Parathyroid adenoma (tissue), 2 donors: Measurements from ENCODE around the gene KIFC3.

ENCODE experiments used
- H2AFZ ChIP-seq: fragments of 300-600 bp; sonication (generic); one replicate; pipeline ENCODE4 v1.7.0; 2017; ENCODE audit warnings: antibody characterized with exemption, mild to moderate bottlenecking
- H3K27ac ChIP-seq: fragments of 300-600 bp; sonication (generic); one replicate; pipeline ENCODE4 v1.7.0; 2017
- H3K27me3 ChIP-seq: fragments of 300-600 bp; sonication (generic); one replicate; pipeline ENCODE4 v1.7.0; 2017; ENCODE audit warnings: low read length; ENCODE audit not compliant: control insufficient read depth, insufficient read depth
- H3K36me3 ChIP-seq: fragments of 300-600 bp; sonication (generic); one replicate; pipeline ENCODE4 v1.7.0; 2017; ENCODE audit warnings: low read length; ENCODE audit not compliant: control insufficient read depth, insufficient read depth
- H3K4me1 ChIP-seq: fragments of 300-600 bp; sonication (generic); one replicate; pipeline ENCODE4 v1.7.0; 2017; ENCODE audit warnings: control low read depth
- H3K4me2 ChIP-seq: fragments of 300-600 bp; sonication (generic); one replicate; pipeline ENCODE4 v1.7.0; 2017; ENCODE audit warnings: low read length
- H3K4me3 ChIP-seq: fragments of 300-600 bp; sonication (generic); one replicate; pipeline ENCODE4 v1.7.0; 2017; ENCODE audit warnings: low read depth, low read length
- H3K79me2 ChIP-seq: fragments of 300-600 bp; sonication (generic); one replicate; pipeline ENCODE4 v1.7.0; 2017; ENCODE audit warnings: control low read depth
- H3K9ac ChIP-seq: fragments of 300-600 bp; sonication (generic); one replicate; pipeline ENCODE4 v1.7.0; 2017; ENCODE audit warnings: mild to moderate bottlenecking
- H3K9me3 ChIP-seq: fragments of 300-600 bp; sonication (generic); one replicate; pipeline ENCODE4 v1.7.0; 2017; ENCODE audit warnings: low read length; ENCODE audit not compliant: control insufficient read depth
- TF ChIP-seq, protein P1 (sequence below): fragments of 300-600 bp; sonication (generic); IDR thresholded peaks from one replicate; pipeline ENCODE4 v1.7.0; 2017; ENCODE audit warnings: antibody characterized with exemption, mild to moderate bottlenecking
- donor health status: primary hyperparathyroidism.

KIFC3 gene

DNA sequence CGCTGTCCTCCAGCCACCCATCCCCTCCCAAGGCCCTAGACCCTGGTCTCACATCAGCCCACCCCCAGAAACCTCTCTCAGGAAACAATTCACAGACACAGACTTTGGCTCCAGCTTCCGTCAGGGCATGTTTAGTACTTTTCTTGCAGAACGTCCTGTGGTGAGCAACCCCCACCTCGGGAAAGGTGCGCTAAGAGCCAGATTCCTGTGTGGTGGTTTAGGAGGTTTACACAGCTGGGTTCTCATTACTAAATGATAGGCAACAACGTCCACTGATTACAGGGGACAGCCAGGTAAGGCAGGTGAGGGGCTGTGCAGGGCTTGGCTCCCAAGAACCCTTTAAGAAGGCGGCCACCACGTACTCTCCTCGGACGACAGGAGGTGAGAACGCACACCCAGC lies 29.3 kb downstream of the KIFC3 start:
- H3K4me3 ChIP-seq = no peak overlapping the region
- no peak overlapping the region for H3K27ac ChIP-seq
- TF ChIP-seq, protein P1, sequence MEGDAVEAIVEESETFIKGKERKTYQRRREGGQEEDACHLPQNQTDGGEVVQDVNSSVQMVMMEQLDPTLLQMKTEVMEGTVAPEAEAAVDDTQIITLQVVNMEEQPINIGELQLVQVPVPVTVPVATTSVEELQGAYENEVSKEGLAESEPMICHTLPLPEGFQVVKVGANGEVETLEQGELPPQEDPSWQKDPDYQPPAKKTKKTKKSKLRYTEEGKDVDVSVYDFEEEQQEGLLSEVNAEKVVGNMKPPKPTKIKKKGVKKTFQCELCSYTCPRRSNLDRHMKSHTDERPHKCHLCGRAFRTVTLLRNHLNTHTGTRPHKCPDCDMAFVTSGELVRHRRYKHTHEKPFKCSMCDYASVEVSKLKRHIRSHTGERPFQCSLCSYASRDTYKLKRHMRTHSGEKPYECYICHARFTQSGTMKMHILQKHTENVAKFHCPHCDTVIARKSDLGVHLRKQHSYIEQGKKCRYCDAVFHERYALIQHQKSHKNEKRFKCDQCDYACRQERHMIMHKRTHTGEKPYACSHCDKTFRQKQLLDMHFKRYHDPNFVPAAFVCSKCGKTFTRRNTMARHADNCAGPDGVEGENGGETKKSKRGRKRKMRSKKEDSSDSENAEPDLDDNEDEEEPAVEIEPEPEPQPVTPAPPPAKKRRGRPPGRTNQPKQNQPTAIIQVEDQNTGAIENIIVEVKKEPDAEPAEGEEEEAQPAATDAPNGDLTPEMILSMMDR = no peak
- H3K27me3 ChIP-seq = no peaks in the 10 kb centered on the region
- no peak overlapping the region for H2AFZ ChIP-seq
- H3K9me3 ChIP-seq = no peaks in the 10 kb centered on the region
- no peaks in the 10 kb centered on the region for H3K4me1 ChIP-seq
- no peaks in the 10 kb centered on the region for H3K36me3 ChIP-seq
- H3K79me2 ChIP-seq = peaks cover 4% of the 10 kb centered on the region
- no peak overlapping the region for H3K4me2 ChIP-seq
- no peak overlapping the region for H3K9ac ChIP-seq

DNA sequence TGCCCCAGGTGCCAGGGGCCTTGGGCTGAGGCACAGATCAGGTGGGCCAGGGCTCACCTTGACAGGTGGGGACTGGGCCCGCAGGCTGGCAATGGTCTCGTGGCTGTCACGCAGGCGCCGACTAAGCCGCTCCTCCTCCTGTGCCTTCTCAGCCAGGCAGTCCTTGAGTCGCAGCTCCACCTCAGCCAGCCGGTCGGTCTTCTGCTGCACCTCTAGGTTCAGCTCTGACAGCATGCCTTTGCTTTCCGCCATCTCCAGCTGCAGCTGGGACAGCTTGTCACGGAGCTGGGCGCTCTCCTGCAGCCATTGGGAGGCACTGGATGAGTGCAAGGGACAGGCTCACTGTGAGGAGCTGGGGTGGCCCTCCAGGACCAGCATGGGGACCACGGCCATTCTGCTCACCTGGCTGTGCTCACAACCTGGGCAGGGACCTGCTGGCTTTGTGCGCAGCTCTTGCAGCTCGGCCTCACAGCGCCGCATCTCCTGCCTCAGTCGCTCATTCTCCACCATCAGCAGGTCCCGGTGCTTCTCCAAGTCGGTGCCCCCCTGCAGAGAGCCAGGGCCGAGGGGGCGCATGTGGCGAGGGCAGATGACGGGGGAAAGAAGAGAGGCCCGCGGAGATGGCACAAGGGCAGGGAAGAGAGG lies 31.0 kb downstream of the KIFC3 start:
- no peaks in the 10 kb centered on the region for H3K36me3 ChIP-seq
- H3K79me2 ChIP-seq = peaks cover under 1% of the 10 kb centered on the region
- no peaks in the 10 kb centered on the region for H3K27me3 ChIP-seq
- no peak overlapping the region for H3K4me2 ChIP-seq
- H3K9ac ChIP-seq = no peak overlapping the region
- H3K9me3 ChIP-seq = no peaks in the 10 kb centered on the region
- TF ChIP-seq, protein P1 = no peak
- no peak overlapping the region for H3K4me3 ChIP-seq
- H2AFZ ChIP-seq = no peak overlapping the region
- no peaks in the 10 kb centered on the region for H3K4me1 ChIP-seq
- no peak overlapping the region for H3K27ac ChIP-seq

DNA sequence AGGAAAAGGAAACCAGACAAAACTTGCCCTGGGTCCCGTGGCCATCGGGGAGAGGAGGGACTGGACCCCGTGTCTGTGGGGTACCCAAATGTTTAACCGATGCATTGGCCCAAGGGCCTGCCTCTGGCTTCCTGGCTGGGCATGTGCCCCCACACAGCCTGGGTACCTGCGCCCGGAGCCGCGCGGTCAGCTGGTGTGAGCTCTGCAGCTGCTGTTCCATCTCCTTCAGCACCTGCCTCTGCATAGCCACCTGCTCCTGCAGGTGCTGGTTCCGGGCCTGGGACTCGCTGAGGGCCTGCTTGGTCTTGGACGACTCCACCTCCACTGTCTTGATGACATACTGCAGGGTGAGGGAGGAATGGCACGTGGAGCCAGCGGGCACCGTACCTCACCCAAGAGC lies 31.9 kb downstream of the KIFC3 start:
- TF ChIP-seq, protein P1 = no peak
- Histone ChIP-seq H3K9ac (no peak overlapping the region), H3K36me3 (no peaks in the 10 kb centered on the region), H3K4me1 (no peaks in the 10 kb centered on the region), H2AFZ (no peak overlapping the region), H3K27me3 (no peaks in the 10 kb centered on the region), H3K79me2 (no peaks in the 10 kb centered on the region), H3K4me2 (no peak overlapping the region), H3K9me3 (no peaks in the 10 kb centered on the region), H3K27ac (no peak overlapping the region), H3K4me3 (no peak overlapping the region)

DNA sequence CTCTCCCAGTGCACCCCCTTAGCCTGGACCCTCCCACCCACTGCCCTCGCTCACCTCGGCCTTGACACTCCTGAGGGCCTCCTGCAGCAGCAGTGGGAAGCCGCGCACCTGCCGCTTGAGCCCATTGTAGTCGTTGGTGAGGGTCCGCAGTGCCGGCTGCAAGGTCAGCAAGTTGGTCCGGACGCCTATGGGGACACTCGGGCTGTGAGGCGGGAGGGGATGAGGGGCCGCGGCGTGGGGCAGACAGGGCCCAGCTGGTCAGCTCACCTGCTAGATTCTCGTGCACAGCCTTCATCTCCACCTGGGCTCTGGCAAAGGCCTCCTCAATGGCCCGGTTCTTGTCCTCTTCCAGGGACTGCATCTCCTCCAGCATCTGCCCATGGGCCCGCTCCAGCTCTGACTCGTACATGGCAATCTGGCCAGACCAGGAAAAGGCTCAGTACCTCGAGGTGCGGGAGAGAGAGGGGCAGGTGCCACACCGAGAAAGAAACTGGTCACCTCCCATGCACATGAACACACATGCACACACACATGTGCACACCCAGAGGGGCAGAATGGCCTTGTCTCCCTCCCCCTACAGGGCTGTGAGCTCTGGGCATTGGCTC lies 32.6 kb downstream of the KIFC3 start:
- no peaks in the 10 kb centered on the region for H3K27me3 ChIP-seq
- H3K36me3 ChIP-seq = no peaks in the 10 kb centered on the region
- no peaks in the 10 kb centered on the region for H3K79me2 ChIP-seq
- no peak overlapping the region for H2AFZ ChIP-seq
- no peak overlapping the region for H3K4me3 ChIP-seq
- no peaks in the 10 kb centered on the region for H3K4me1 ChIP-seq
- H3K9ac ChIP-seq = no peak overlapping the region
- TF ChIP-seq, protein P1 = no peak
- no peak overlapping the region for H3K4me2 ChIP-seq
- no peaks in the 10 kb centered on the region for H3K9me3 ChIP-seq
- H3K27ac ChIP-seq = no peak overlapping the region
